Liver (tissue), 9 donors: ENCODE data around the gene PLCD1. TPM values are rescaled to one million over a fixed set of nuclear protein-coding genes. Genes with fewer than 3 reads are reported as not detected.

Source experiments
- DNase-seq: peaks from one replicate; pipeline ENCODE4 v3.0.0-alpha.2; 2017; ENCODE audit warnings: low spot score
- H3K27ac ChIP-seq, 2 donors: one replicate each; pipeline ENCODE4 v1.7.0; 2013; ENCODE audit warnings: inconsistent platforms in 2 of 2, low read length in 2 of 2, control low read depth in 1 of 2, low read depth in 1 of 2, mild to moderate bottlenecking in 1 of 2
- H3K27me3 ChIP-seq, 4 donors: one replicate each; pipeline versions ENCODE4 v1.6.1 to v1.7.0; 2013; ENCODE audit warnings: low read length in 3 of 4, inconsistent platforms in 1 of 4, mild to moderate bottlenecking in 1 of 4, moderate library complexity in 1 of 4; ENCODE audit not compliant: control insufficient read depth in 4 of 4, insufficient read depth in 4 of 4
- H3K36me3 ChIP-seq, 4 donors: one replicate each; pipeline versions ENCODE4 v1.6.1 to v1.7.0; 2013; ENCODE audit warnings: low read length in 3 of 4, mild to moderate bottlenecking in 3 of 4, low read depth in 1 of 4, moderate library complexity in 1 of 4; ENCODE audit not compliant: control insufficient read depth in 4 of 4, insufficient read depth in 3 of 4
- H3K4me1 ChIP-seq, 4 donors: one replicate each; pipeline versions ENCODE4 v1.6.1 to v1.7.0; 2013; ENCODE audit warnings: low read length in 3 of 4, mild to moderate bottlenecking in 3 of 4, moderate library complexity in 1 of 4; ENCODE audit not compliant: control insufficient read depth in 4 of 4, insufficient read depth in 4 of 4
- H3K4me3 ChIP-seq, 3 donors: one replicate each; pipeline versions ENCODE4 v1.6.1 to v1.7.0; 2013; ENCODE audit warnings: low read length in 3 of 3, control low read depth in 1 of 3, low read depth in 1 of 3, mild to moderate bottlenecking in 1 of 3
- H3K9ac ChIP-seq, 2 donors: one replicate each; pipeline ENCODE4 v1.7.0; 2013; ENCODE audit warnings: low read length in 2 of 2, mild to moderate bottlenecking in 2 of 2, moderate library complexity in 2 of 2, control low read depth in 1 of 2, low read depth in 1 of 2
- H3K9me3 ChIP-seq, 4 donors: one replicate each; pipeline versions ENCODE4 v1.6.1 to v1.7.0; 2013; ENCODE audit warnings: low read length in 3 of 4; ENCODE audit not compliant: control insufficient read depth in 4 of 4
- EGR1 ChIP-seq, 2 donors: IDR thresholded peaks; 2 replicates each; pipeline ENCODE4 v1.6.1; 2016 to 2018; ENCODE audit warnings: antibody characterized with exemption in 2 of 2, low read depth in 2 of 2
- FOXA2 ChIP-seq: IDR thresholded peaks from 2 replicates; pipeline ENCODE4 v1.6.1; 2016; ENCODE audit warnings: antibody characterized with exemption
- GABPA ChIP-seq, 2 donors: IDR thresholded peaks in 1 of 2; conservative IDR thresholded peaks in 1 of 2; 2 replicates each; pipeline ENCODE4 v1.6.1; 2016; ENCODE audit warnings: antibody characterized with exemption in 2 of 2, mild to moderate bottlenecking in 1 of 2, moderate library complexity in 1 of 2
- HNF4A ChIP-seq, 2 donors: conservative IDR thresholded peaks; 2 replicates each; pipeline ENCODE4 v1.6.1; 2016; ENCODE audit warnings: antibody characterized with exemption in 2 of 2, mild to moderate bottlenecking in 2 of 2
- HNF4G ChIP-seq: IDR thresholded peaks from 2 replicates; pipeline ENCODE4 v1.6.1; 2016; ENCODE audit warnings: antibody characterized with exemption
- JUND ChIP-seq, 2 donors: IDR thresholded peaks; 2 replicates each; pipeline ENCODE4 v1.6.1; 2016; ENCODE audit warnings: antibody characterized with exemption in 2 of 2
- RAD21 ChIP-seq, 2 donors: IDR thresholded peaks; 2 replicates each; pipeline ENCODE4 v1.6.1; 2016; ENCODE audit warnings: antibody characterized with exemption in 2 of 2, mild to moderate bottlenecking in 2 of 2
- SP1 ChIP-seq: IDR thresholded peaks from 2 replicates; pipeline ENCODE4 v1.6.1; 2018; ENCODE audit warnings: antibody characterized with exemption, mild to moderate bottlenecking
- YY1 ChIP-seq: IDR thresholded peaks from 2 replicates; pipeline ENCODE4 v1.6.1; 2016; ENCODE audit warnings: antibody characterized with exemption, mild to moderate bottlenecking
- ZBTB33 ChIP-seq: IDR thresholded peaks from 2 replicates; pipeline ENCODE4 v1.6.1; 2016; ENCODE audit warnings: antibody characterized with exemption
- WGBS: extraction: QIAGEN DNeasy Blood & Tissue Kit; methylation state at CpG from one replicate; pipeline ENCODE4 v1.1.7; 2013; 5-methylcytosine and 5-hydroxymethylcytosine counted together
- polyA plus RNA-seq, 2 donors: library from polyadenylated mRNA; stranded (reverse) in 1 of 2; unstranded in 1 of 2; fragments of 200-250 nt in 1 of 2; fragments of >200 nt in 1 of 2; fragmentation: Nextera tagmentation in 1 of 2; extraction: Ambion mirVana in 1 of 2; gene quantifications; one replicate each; pipeline versions ENCODE4 v1.2.1 to v1.2.3, GENCODE V29; 2013 to 2015
- total RNA-seq, 2 donors: library from RNA; depleted of rRNA; stranded (reverse); fragments of >200 nt; gene quantifications; one replicate each; pipeline ENCODE4 v1.2.3, GENCODE V29; 2014
- TF ChIP-seq, protein P1 (sequence below): fragments of 150-350 bp; IDR thresholded peaks from 2 replicates; pipeline ENCODE4 v1.5.1; 2017; ENCODE audit warnings: improper control_type of control experiment, low read depth, low read length; ENCODE audit not compliant: missing input control
- TF ChIP-seq, protein P2 (sequence below): IDR thresholded peaks from 2 replicates; pipeline ENCODE4 v1.6.1; 2016; ENCODE audit warnings: antibody characterized with exemption
- donor health status: healthy.
- donor health status: healthy.
- donor health status: healthy.
- donor health status: healthy.
- donor health status: healthy.

Gene PLCD1
- total and polyA plus RNA-seq, 4 donors, result 6.7 to 10.5 (median 9.1) TPM

GRCh38 chr3:37996785-37997301 is 32.6 kb downstream of the PLCD1 start:
- Histone ChIP-seq H3K4me1 (peaks cover 0 to 18% (median 8%) of the 10 kb centered on the region in 4 donors), H3K4me3 (no peak overlapping the region), H3K27me3 (no peaks in the 10 kb centered on the region), H3K36me3 (no peaks in the 10 kb centered on the region), H3K9ac (no peak overlapping the region), H3K9me3 (no peaks in the 10 kb centered on the region), H3K27ac (no peak overlapping the region)
- peak; percentile 87 for DNase-seq
- WGBS, result 49% methylated on average over 7 of the region's 7 CpGs
- TF ChIP-seq RAD21 (IDR thresholded peaks at IDR 0.05) (peak; percentile 71 to 83), YY1 (no peak), HNF4G (no peak)
- TF ChIP-seq, protein P1, sequence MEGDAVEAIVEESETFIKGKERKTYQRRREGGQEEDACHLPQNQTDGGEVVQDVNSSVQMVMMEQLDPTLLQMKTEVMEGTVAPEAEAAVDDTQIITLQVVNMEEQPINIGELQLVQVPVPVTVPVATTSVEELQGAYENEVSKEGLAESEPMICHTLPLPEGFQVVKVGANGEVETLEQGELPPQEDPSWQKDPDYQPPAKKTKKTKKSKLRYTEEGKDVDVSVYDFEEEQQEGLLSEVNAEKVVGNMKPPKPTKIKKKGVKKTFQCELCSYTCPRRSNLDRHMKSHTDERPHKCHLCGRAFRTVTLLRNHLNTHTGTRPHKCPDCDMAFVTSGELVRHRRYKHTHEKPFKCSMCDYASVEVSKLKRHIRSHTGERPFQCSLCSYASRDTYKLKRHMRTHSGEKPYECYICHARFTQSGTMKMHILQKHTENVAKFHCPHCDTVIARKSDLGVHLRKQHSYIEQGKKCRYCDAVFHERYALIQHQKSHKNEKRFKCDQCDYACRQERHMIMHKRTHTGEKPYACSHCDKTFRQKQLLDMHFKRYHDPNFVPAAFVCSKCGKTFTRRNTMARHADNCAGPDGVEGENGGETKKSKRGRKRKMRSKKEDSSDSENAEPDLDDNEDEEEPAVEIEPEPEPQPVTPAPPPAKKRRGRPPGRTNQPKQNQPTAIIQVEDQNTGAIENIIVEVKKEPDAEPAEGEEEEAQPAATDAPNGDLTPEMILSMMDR, result peak; percentile 91

- WGBS, result 88% methylated on average over 10 of the region's 10 CpGs
Measured at GRCh38 chr3:37995652-37996641, 33.5 kb downstream of the PLCD1 start.

GRCh38 chr3:37994639-37994972 is 34.8 kb downstream of the PLCD1 start:
- DNase-seq, result no peak
- no peaks in the 10 kb centered on the region for H3K36me3 ChIP-seq
- no peak overlapping the region for H3K9ac ChIP-seq
- TF ChIP-seq EGR1 (IDR thresholded peaks at IDR 0.05; ENCODE audit: low read depth in 2 of 2) (no peak), SP1 (no peak), RAD21 (IDR thresholded peaks at IDR 0.05) (no peak), ZBTB33 (no peak), GABPA (IDR thresholded peaks at IDR 0.05 in 1 of 2, conservative IDR thresholded peaks at IDR 0.05 in 1 of 2) (no peak), FOXA2 (no peak), HNF4A (conservative IDR thresholded peaks at IDR 0.05) (no peak)
- TF ChIP-seq, protein P1, result no peak
- TF ChIP-seq, protein P2, sequence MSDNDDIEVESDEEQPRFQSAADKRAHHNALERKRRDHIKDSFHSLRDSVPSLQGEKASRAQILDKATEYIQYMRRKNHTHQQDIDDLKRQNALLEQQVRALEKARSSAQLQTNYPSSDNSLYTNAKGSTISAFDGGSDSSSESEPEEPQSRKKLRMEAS, result no peak
- WGBS, result 64% methylated on average over 2 of the region's 2 CpGs
- H3K4me3 ChIP-seq, result peak overlapping the region; percentile 37 to 63 (median 40)
- peaks cover 0 to 18% (median 8%) of the 10 kb centered on the region in 4 donors for H3K4me1 ChIP-seq
- H3K27ac ChIP-seq, result peak overlapping the region in 1 of 2 donors; percentile 79
- H3K9me3 ChIP-seq, result no peaks in the 10 kb centered on the region
- H3K27me3 ChIP-seq, result no peaks in the 10 kb centered on the region

More at GRCh38 chr3:37995652-37996641, 33.5 kb downstream of the PLCD1 start:
- no peak overlapping the region for H3K27ac ChIP-seq
- TF ChIP-seq JUND (IDR thresholded peaks at IDR 0.05), result no peak
- H3K36me3 ChIP-seq, result no peaks in the 10 kb centered on the region
- H3K27me3 ChIP-seq, result no peaks in the 10 kb centered on the region
- no peak overlapping the region for H3K9ac ChIP-seq
- DNase-seq, result no peak
- no peaks in the 10 kb centered on the region for H3K9me3 ChIP-seq
- H3K4me1 ChIP-seq, result peaks cover 0 to 18% (median 8%) of the 10 kb centered on the region in 4 donors
- no peak overlapping the region for H3K4me3 ChIP-seq
